D341Med (cell line): Measurements from ENCODE around the gene TMEM272.

Source experiments
- DNase-seq: peaks from one replicate; pipeline ENCODE4 v3.0.0; 2012; ENCODE audit warnings: low spot score

TMEM272 gene

GRCh38 chr13:51780099-51780498 is 64.9 kb downstream of the TMEM272 start:
- no peak for DNase-seq

DNA sequence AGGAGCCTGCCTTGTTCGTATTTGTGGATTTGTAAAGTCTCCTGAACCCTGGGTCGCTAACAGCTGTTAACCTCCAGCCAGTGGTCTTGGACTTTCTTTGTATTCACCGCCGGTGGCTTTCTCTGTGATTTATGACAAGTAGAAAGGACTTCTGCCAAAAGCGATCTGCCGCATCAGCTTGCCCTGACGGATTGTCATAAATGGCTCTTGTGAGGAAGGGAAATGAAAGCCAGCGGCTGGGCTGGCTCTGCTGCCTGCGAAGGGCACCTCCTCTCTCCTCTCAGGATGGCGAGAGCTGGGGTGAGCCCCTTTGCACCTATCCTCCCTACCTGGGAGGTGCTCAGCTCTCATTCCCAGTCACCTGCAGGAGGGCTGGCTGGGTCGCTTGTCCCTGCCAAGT is 66.6 kb downstream of the TMEM272 start:
- DNase-seq = no peak

DNA sequence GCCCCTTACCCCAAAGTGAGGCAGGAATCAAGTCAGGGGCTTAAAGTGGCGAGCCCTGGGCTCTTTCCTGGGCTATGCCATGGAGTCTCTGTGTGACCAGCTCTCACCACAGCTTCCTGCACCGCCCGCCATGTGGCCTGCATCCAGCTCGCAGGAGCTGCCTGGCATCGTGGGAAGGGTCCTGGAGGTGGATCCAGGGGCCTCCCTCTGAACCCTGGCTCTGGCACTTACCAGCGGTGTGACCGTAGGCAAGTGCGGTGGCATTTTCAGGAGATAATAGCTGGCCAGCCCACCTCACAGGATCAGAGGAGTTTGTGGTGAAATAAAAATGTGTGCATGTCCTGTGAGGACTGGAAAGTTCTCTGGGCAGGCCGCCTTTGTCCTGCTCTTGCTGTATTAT is 67.1 kb downstream of the TMEM272 start:
- no peak for DNase-seq

DNA sequence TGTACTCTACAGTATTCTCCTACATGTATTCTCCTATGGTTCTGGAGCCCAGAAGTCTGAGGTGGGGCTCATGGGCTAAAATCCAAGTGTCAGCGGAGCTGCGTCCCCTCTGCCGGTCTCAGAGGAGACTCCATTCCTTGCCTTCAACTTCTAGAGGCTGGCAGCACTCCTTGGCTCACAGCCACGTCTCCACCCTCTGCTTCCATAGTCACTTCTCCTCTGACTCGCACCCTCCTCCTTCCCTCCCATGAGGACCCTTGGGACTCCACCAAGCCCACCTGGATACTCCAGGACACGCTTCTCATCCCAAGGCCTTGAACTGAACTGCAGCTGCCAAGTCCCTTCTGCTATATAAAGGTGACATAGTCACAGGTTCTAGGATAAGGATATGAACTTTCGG is 68.8 kb downstream of the TMEM272 start:
- no peak for DNase-seq

DNA sequence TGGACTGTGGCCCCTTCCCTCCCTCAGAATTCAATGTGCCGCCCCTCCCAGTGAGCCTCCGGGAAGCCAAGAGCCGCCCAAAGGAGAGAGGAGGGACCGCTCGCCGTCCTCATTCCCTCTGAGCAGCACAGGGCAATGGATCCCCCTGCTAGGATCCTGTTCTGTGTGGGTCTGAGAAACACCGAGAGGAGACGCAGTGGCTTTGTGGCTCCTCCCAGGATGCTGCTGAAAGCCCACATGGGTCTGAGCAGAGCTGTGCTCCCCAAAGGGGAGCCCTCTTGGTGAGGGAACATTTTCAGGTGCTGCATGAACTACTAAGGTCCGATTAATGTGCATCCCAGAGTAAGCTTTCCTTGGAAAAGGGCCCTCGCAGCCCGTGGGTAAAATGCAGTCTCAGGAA is 71.5 kb downstream of the TMEM272 start:
- DNase-seq = no peak

GRCh38 chr13:51772781-51773180 is 72.2 kb downstream of the TMEM272 start:
- no peak for DNase-seq

GRCh38 chr13:51772105-51772455 is 72.9 kb downstream of the TMEM272 start:
- DNase-seq = no peak

DNA sequence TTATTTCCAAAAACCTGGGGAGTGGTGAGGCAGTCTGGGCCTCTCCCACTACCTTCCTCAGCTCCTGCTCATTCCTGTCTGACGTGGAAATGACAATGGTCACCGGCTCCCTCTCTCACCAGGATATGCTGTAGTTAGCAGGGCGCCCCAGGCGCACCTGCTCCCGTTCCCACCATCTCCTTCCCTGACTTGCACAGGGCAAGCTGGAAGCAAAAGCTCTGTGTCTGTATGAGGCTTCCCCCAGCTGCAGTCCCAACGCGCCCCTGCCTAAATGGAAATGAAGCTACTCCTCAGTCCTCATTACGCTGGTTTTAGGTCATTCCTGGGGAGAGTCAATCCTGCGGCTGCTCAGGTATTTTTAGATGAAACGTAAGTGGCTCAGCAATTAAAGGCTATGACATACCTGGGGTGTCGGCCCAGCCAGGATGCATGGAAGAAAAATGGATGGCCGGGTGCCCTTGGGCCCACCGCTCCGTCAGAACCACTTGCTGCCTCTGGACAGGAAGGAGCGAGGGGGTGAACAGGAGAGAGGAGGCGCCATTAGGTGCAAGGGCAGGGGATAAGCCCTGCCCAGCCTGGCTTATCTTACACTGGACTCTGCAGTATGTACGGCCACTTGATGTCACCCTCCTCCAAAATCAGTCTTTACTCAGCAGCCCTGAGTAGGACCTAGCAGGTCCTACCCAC is 73.4 kb downstream of the TMEM272 start:
- no peak for DNase-seq

DNA sequence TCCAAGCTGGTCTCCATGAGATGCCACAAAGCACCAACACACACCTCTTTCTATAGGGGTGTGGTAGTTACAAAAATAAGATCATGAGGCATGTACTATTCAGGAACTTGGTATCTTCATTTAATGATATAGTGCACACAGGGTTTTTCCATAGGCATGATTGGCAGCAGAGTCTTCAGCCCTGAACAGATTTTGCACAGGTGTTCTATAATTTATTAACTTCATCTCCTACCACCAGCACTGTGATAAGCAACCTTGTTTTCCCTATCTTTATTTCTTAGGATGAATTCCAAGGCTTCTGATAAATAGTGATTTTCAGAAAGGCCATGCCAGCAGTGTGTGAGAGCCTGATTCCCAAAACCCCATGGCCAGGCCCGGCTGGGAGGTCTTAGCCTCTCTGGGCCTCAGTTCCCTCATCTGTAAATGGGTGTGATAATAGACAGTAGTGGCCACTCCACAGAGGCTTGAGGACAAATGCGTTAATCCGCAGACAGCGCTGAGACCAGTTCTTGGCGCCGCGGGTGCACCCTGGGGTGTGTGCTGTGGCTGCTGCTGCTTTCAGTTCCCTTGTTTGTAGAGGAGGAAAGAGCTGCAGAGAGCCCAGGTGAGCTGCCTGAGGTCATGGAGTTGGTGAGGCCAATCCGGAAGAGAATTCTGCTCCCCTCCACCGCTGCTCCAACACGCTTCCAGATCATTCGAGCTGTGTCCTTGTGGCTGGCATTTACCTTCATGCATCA is 74.1 kb downstream of the TMEM272 start:
- no peak for DNase-seq

GRCh38 chr13:51770160-51770559 is 74.8 kb downstream of the TMEM272 start:
- DNase-seq = no peak

DNA sequence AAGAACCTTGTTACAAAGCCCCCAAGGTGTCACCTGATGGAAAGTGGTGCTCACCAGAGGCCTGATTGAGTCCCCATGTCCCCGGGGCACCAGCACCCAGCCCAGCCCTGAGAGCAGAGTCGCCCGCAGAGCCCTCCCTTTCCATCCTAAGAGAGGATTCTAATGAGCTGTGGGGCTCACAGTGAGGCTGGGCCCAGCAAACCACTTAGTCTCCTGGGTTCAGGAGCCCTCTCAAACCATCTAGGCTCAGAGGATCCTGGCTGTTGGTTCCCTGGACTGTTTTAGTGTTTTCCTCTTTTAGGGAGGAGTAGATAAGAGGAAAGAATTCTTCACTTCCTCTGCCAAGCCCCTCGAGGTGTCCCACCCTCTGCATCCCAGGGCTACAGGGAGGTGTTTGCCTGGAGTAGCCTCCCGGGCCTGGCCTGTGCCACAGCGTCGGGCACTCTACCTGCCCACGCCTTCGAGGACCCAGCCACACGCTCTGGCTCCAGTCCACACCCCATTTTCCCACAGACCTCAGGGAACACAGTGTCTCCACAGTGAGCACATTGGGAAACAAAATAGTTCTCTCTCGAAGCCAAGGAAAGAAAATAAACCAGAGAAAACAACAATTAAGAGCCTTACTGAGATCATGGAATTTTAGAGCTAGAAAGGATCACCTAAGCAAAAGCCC is 75.4 kb downstream of the TMEM272 start:
- no peak for DNase-seq

DNA sequence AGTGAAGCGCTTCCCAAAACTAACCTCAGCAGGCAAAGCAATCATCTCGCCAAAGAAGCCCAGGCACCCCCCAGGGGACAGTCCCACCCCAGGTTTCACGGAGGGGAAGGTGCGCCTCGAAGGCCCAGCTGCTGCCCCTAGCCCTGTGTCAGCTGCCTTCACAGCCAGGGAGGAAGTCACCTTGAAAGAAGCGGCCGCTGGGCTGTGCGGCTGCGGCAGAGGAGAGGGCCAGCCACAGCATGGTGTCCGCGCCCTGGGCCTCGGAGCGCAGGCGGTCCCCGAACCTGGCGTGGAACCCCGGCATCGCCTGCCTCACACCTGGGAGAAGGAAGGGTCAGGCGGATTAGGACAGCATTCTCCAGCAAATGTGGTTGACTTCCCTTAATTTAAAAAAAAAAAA is 76.0 kb downstream of the TMEM272 start:
- DNase-seq = no peak

- no peak for DNase-seq
These were observed 76.5 kb downstream of the TMEM272 start for GRCh38 chr13:51768378-51768921.

DNA sequence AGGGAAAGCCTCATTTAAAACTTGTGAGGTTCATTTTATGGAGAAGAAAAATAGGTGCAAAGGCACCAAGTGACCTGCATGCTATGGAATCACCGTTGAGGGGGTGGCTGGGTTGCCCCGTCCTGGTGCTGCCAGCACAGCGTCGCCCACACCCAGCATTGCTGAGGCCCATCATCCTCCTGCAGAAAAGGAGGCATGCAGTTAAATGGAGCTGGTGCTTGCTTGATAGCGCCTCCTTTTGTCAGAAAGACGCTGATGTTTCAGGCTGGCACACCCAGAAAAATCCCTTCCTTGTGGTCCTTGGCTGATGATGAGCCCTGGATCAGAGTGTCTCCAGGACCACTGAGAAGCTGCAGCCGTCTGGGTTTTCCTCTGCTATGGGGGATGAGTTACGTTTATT is 77.9 kb downstream of the TMEM272 start:
- no peak for DNase-seq

GRCh38 chr13:51765142-51765515 is 79.8 kb downstream of the TMEM272 start:
- DNase-seq = no peak

GRCh38 chr13:51764184-51765141 is 80.5 kb downstream of the TMEM272 start:
- DNase-seq = no peak

DNA sequence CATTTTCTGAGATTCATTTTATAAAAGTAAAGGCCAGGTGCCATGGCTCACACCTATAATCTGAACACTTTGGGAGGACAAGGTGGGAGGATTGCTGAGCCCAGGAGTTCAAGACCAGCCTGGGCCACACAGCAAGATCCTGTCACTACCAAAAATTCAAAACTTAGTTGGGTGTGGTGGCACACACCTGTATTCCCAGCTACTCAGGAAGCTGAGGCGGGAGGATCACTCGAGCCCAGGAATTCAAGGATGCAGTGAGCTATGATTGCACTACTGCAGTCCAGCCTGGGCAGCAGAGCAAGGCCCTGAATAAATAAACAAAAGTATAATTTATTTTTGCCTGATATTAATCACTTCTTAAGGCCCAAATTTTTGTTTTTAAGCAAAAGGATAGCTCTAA is 81.5 kb downstream of the TMEM272 start:
- no peak for DNase-seq
